MM.1S (cell line): ENCODE results near the gene TFDP3.

Experiments used
- DNase-seq: peaks from one replicate; pipeline ENCODE4 v3.0.0-alpha.2; 2015
- H2AFZ ChIP-seq: fragments of 300-600 bp; sonication (generic); 2 replicates; pipeline ENCODE4 v1.6.0; 2016; ENCODE audit warnings: antibody characterized with exemption, low read length
- H3F3A ChIP-seq: fragments of 300-600 bp; sonication (generic); 2 replicates; pipeline ENCODE4 v1.6.1; 2016; ENCODE audit warnings: mild to moderate bottlenecking, antibody characterized with exemption, low read length, moderate library complexity, mixed read lengths; ENCODE audit not compliant: insufficient read depth
- H3K27ac ChIP-seq: fragments of 300-600 bp; sonication (generic); 2 replicates; pipeline ENCODE4 v1.5.1; 2016; ENCODE audit warnings: mild to moderate bottlenecking, low read length
- H3K27me3 ChIP-seq: fragments of 300-600 bp; sonication (generic); replicated peaks from 2 replicates; pipeline ENCODE4 v1.6.0; 2016; ENCODE audit warnings: low read length; ENCODE audit not compliant: insufficient read depth
- H3K36me3 ChIP-seq: fragments of 300-600 bp; sonication (generic); replicated peaks from 2 replicates; pipeline ENCODE4 v1.6.1; 2016; ENCODE audit warnings: mild to moderate bottlenecking, low read length, mixed read lengths; ENCODE audit not compliant: insufficient read depth
- H3K4me1 ChIP-seq: fragments of 300-600 bp; sonication (generic); 2 replicates; pipeline ENCODE4 v1.6.1; 2016; ENCODE audit warnings: low read length, mixed read lengths
- H3K4me2 ChIP-seq: fragments of 300-600 bp; sonication (generic); 2 replicates; pipeline ENCODE4 v1.6.0; 2016; ENCODE audit warnings: low read depth, low read length
- H3K4me3 ChIP-seq: fragments of 300-600 bp; sonication (generic); 2 replicates; pipeline ENCODE4 v1.5.1; 2016; ENCODE audit warnings: low read length, mixed read lengths
- H3K79me2 ChIP-seq: fragments of 300-600 bp; sonication (generic); 2 replicates; pipeline ENCODE4 v1.6.1; 2016; ENCODE audit warnings: mixed run types, low read length, mixed read lengths
- H3K9ac ChIP-seq: fragments of 300-600 bp; sonication (generic); 2 replicates; pipeline ENCODE4 v1.6.1; 2016; ENCODE audit warnings: low read length, mixed read lengths
- H3K9me2 ChIP-seq: fragments of 300-600 bp; sonication (generic); replicated peaks from 2 replicates; pipeline ENCODE4 v1.6.1; 2016; ENCODE audit warnings: mild to moderate bottlenecking, low read length, mixed read lengths; ENCODE audit not compliant: insufficient read depth
- H3K9me3 ChIP-seq: fragments of 300-600 bp; sonication (generic); replicated peaks from 2 replicates; pipeline ENCODE4 v1.6.1; 2016; ENCODE audit warnings: mild to moderate bottlenecking, low read length, mixed read lengths; ENCODE audit not compliant: insufficient read depth
- H4K20me1 ChIP-seq: fragments of 300-600 bp; sonication (generic); 2 replicates; pipeline ENCODE4 v1.6.1; 2016; ENCODE audit warnings: mild to moderate bottlenecking, low read length, moderate library complexity, mixed read lengths; ENCODE audit not compliant: insufficient read depth
- CTCF ChIP-seq: fragments of 300-600 bp; sonication (generic); IDR thresholded peaks from 2 replicates; pipeline ENCODE4 v1.5.1; 2016; ENCODE audit warnings: antibody characterized with exemption, low read length, mixed read lengths
- EZH2 ChIP-seq: fragments of 300-600 bp; sonication (generic); optimal IDR thresholded peaks from 2 replicates; pipeline ENCODE3; 2017; ENCODE audit warnings: low read depth, mild to moderate bottlenecking, antibody characterized with exemption, low read length, mixed read lengths
- EZH2phosphoT487 ChIP-seq: fragments of 300-600 bp; sonication (generic); IDR thresholded peaks from 2 replicates; pipeline ENCODE4 v1.6.1; 2018; ENCODE audit warnings: antibody characterized with exemption, low read length

The TFDP3 gene

GRCh38 chrX:133185119-133185518 is 33.0 kb downstream of the TFDP3 start:
- Histone ChIP-seq H3K27ac (no peak overlapping the region), H3K36me3 (no peaks in the 10 kb centered on the region), H3K9me2 (no peaks in the 10 kb centered on the region), H3K79me2 (no peaks in the 10 kb centered on the region), H3F3A (no peaks in the 10 kb centered on the region), H2AFZ (no peak overlapping the region), H3K27me3 (no peaks in the 10 kb centered on the region), H3K4me3 (no peak overlapping the region), H3K4me1 (no peaks in the 10 kb centered on the region), H4K20me1 (no peaks in the 10 kb centered on the region), H3K4me2 (no peak overlapping the region), H3K9ac (no peak overlapping the region), H3K9me3 (no peaks in the 10 kb centered on the region)
- no peak for TF ChIP-seq CTCF
- TF ChIP-seq EZH2phosphoT487 = no peak
- TF ChIP-seq EZH2 = no peak
- no peak for DNase-seq

- Histone ChIP-seq H3K4me2 (no peak overlapping the region), H3K9me3 (no peaks in the 10 kb centered on the region), H3K4me3 (no peak overlapping the region), H3K4me1 (no peaks in the 10 kb centered on the region), H3K9me2 (no peaks in the 10 kb centered on the region), H3K36me3 (no peaks in the 10 kb centered on the region), H3K27ac (no peak overlapping the region), H3K79me2 (no peaks in the 10 kb centered on the region), H3K27me3 (no peaks in the 10 kb centered on the region), H2AFZ (no peak overlapping the region), H4K20me1 (no peaks in the 10 kb centered on the region), H3F3A (no peaks in the 10 kb centered on the region), H3K9ac (no peak overlapping the region)
- no peak for DNase-seq
- TF ChIP-seq CTCF (no peak), EZH2 (no peak), EZH2phosphoT487 (no peak)
Measured at GRCh38 chrX:133183806-133184205, 34.3 kb downstream of the TFDP3 start.

GRCh38 chrX:133179500-133179899 is 38.7 kb downstream of the TFDP3 start:
- no peaks in the 10 kb centered on the region for H3K36me3 ChIP-seq
- H3K4me1 ChIP-seq = no peaks in the 10 kb centered on the region
- H3K4me2 ChIP-seq = no peak overlapping the region
- H3K27ac ChIP-seq = no peak overlapping the region
- no peaks in the 10 kb centered on the region for H3F3A ChIP-seq
- H3K27me3 ChIP-seq = no peaks in the 10 kb centered on the region
- H3K4me3 ChIP-seq = no peak overlapping the region
- no peaks in the 10 kb centered on the region for H4K20me1 ChIP-seq
- no peak for TF ChIP-seq EZH2phosphoT487
- TF ChIP-seq CTCF = no peak
- no peak for TF ChIP-seq EZH2
- no peak for DNase-seq
- H3K9me2 ChIP-seq = no peaks in the 10 kb centered on the region
- no peaks in the 10 kb centered on the region for H3K9me3 ChIP-seq
- no peak overlapping the region for H2AFZ ChIP-seq
- H3K79me2 ChIP-seq = no peaks in the 10 kb centered on the region
- H3K9ac ChIP-seq = no peak overlapping the region

- peak; percentile 8 for DNase-seq
- Histone ChIP-seq H2AFZ (no peak overlapping the region), H3K27me3 (no peaks in the 10 kb centered on the region), H3K9ac (no peak overlapping the region), H3K4me1 (no peaks in the 10 kb centered on the region), H4K20me1 (no peaks in the 10 kb centered on the region), H3K27ac (no peak overlapping the region), H3K36me3 (no peaks in the 10 kb centered on the region), H3F3A (no peaks in the 10 kb centered on the region), H3K79me2 (no peaks in the 10 kb centered on the region), H3K4me3 (no peak overlapping the region), H3K9me2 (no peaks in the 10 kb centered on the region), H3K9me3 (no peaks in the 10 kb centered on the region), H3K4me2 (no peak overlapping the region)
- TF ChIP-seq EZH2 (no peak), CTCF (no peak), EZH2phosphoT487 (no peak)
Measured at GRCh38 chrX:133177202-133177601, 41.0 kb downstream of the TFDP3 start.
